Kidney (tissue), 14 donors: ENCODE results near the gene ARMS2. TPM values are rescaled to one million over a fixed set of nuclear protein-coding genes. Genes with fewer than 3 reads are reported as not detected.

Experiments
- DNase-seq, 5 donors: peaks; one replicate each; pipeline ENCODE4 v3.0.0-alpha.2; 2013 to 2020
- FAIRE-seq: peaks from 2 replicates; lab custom pipeline; 2012; peaks lifted over from hg19 to GRCh38; lab: Jason Lieb, UNC
- H3K27ac ChIP-seq, 2 donors: one replicate each; pipeline ENCODE4 v1.7.0; 2013; ENCODE audit warnings: low read depth in 2 of 2, low read length in 2 of 2, inconsistent platforms in 1 of 2
- H3K27me3 ChIP-seq: one replicate; pipeline ENCODE4 v1.7.1; 2013; ENCODE audit warnings: low read length, inconsistent platforms; ENCODE audit not compliant: control insufficient read depth, insufficient read depth
- H3K36me3 ChIP-seq, 3 donors: one replicate each; pipeline versions ENCODE4 v1.7.0 to v1.7.1; 2013; ENCODE audit warnings: low read length in 3 of 3, control low read depth in 1 of 3, inconsistent platforms in 1 of 3; ENCODE audit not compliant: insufficient read depth in 3 of 3, control insufficient read depth in 2 of 3
- H3K4me1 ChIP-seq, 3 donors: one replicate each; pipeline versions ENCODE4 v1.7.0 to v1.7.1; 2013; ENCODE audit warnings: low read length in 3 of 3, inconsistent platforms in 1 of 3, low read depth in 1 of 3; ENCODE audit not compliant: control insufficient read depth in 2 of 3, insufficient read depth in 2 of 3
- H3K4me3 ChIP-seq, 3 donors: one replicate each; pipeline versions ENCODE4 v1.7.0 to v1.8.1; 2013; ENCODE audit warnings: low read length in 3 of 3, control low read depth in 1 of 3, inconsistent platforms in 1 of 3
- H3K9ac ChIP-seq, 3 donors: one replicate each; pipeline versions ENCODE4 v1.7.0 to v1.7.1; 2013; ENCODE audit warnings: low read length in 3 of 3, control low read depth in 1 of 3, inconsistent platforms in 1 of 3
- H3K9me3 ChIP-seq, 3 donors: one replicate each; pipeline versions ENCODE4 v1.7.0 to v1.7.1; 2013; ENCODE audit warnings: low read length in 3 of 3, control low read depth in 1 of 3, inconsistent platforms in 1 of 3; ENCODE audit not compliant: control insufficient read depth in 2 of 3, insufficient read depth in 1 of 3
- CTCF ChIP-seq: IDR thresholded peaks from 3 replicates; pipeline ENCODE4 v1.5.1; 2012; ENCODE audit warnings: mild to moderate bottlenecking, moderate library complexity, borderline replicate concordance; ENCODE audit not compliant: insufficient read depth; ENCODE audit errors: extremely low read depth
- intact Hi-C: fragments of 100-400 bp; cut with DNase I; formaldehyde crosslinking; loops from one replicate; pipeline ENCODE4 v1.11.1; 2022
- microRNA-seq: library from miRNA; unstranded; fragments of <30 nt; microRNA quantifications from one replicate; pipeline ENCODE4 v1.2.0, GENCODE V29; 2020
- polyA plus RNA-seq: library from polyadenylated mRNA; stranded (reverse); fragments of 350-450 nt; fragmentation: Illumina TruSeq; extraction: RNeasy Lipid Tissue Mini Kit (QIAGEN cat#74804); gene quantifications from one replicate; pipeline ENCODE4 v1.2.3, GENCODE V29; 2014; ENCODE audit warnings: low read depth, low replicate concordance; ENCODE audit not compliant: insufficient read depth
- total RNA-seq: library from RNA; stranded (reverse); fragmentation: NEBNext Ultra II Directional; extraction: Animal tissue kit (Norgen Biotek cat#: 25700); gene quantifications from one replicate; pipeline ENCODE4 v1.2.1, GENCODE V29; 2021
- donor health status: control.
- donor health status: control.
- donor health status: control.
- donor health status: control.
- donor health status: control.
- donor health status: DM: yes; HTN: yes; CAD: no.
- donor health status: Normal renal cell carcinoma (clear cell type).

Gene ARMS2
- total and polyA plus RNA-seq, 2 donors from 2014 or later: not detected

DNA sequence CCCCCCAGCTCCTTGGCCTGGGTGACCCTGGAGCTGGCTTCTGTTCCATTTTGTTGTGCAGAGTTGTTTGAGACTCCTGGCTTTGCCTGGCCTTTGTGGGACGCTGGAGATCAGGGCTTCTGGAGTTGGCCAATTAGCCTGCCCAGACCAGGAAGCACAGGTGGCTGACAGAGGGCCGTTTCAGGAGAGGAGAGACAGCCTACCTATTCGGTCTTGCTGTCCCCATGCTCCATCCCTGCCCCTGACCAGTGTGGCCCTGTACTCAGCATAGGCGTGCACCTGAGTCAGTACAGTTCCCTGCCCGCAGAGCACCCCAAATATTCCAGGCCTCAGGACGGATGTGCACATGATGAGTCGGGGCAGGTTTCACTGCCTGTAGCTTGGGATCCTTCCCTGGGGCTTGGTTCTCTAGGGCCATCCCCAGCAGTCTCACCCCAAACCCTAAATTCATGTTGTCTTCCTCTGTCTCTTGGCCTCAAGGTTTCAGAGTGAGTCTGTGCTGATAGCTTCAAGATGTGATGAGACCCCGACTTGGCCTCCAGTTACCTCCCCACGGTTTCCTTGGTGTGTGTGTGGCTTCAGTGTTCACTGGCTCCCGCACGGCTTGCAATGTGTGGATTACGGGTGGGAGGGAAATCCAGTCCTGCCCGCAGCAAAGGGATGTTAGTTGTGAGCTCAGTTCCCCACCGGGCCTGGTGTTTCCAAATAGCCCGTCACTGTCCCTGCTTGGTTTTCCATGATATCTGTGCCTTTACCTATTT, 51.6 kb downstream of the ARMS2 start:
- Histone ChIP-seq H3K9me3 (no peaks in the 10 kb centered on the region), H3K9ac (no peak overlapping the region), H3K27ac (no peak overlapping the region), H3K36me3 (no peaks in the 10 kb centered on the region), H3K4me1 (peaks cover 0 to 4% (median 0%) of the 10 kb centered on the region in 3 donors), H3K27me3 (no peaks in the 10 kb centered on the region), H3K4me3 (no peak overlapping the region)
- TF ChIP-seq CTCF: no peak
- no peak for DNase-seq
- intact Hi-C loops: no loop called here
- FAIRE-seq: no peak

Small RNA genes within 50 kb of the gene (microRNA-seq; reads per million reads assigned to microRNA genes)
- gene MIR3941: 1.0 reads per million

Other genes starting within 250 kb of the ARMS2 start
- gene BTBD16, start 183.4 kb upstream of the ARMS2 start, total RNA-seq: 1.2 TPM
- gene BTBD16, start 183.4 kb upstream of the ARMS2 start, polyA plus RNA-seq: 0.34 TPM
- 168 TPM for gene PLEKHA1, start 79.9 kb upstream of the ARMS2 start, total RNA-seq
- 19.5 TPM for gene PLEKHA1, start 79.9 kb upstream of the ARMS2 start, polyA plus RNA-seq
- 86.0 TPM for gene HTRA1, start 6.9 kb downstream of the ARMS2 start, total RNA-seq
- 345 TPM for gene HTRA1, start 6.9 kb downstream of the ARMS2 start, polyA plus RNA-seq
- 0.06 TPM for gene DMBT1, start 106.1 kb downstream of the ARMS2 start, total RNA-seq
- gene DMBT1, start 106.1 kb downstream of the ARMS2 start, polyA plus RNA-seq: not detected
- not detected for gene C10orf120, start 245.2 kb downstream of the ARMS2 start, total RNA-seq
- gene C10orf120, start 245.2 kb downstream of the ARMS2 start, polyA plus RNA-seq: not detected